SJSA1 (cell line): ENCODE data around the gene RELT. TPM values are rescaled to one million over a fixed set of nuclear protein-coding genes. Genes with fewer than 3 reads are reported as not detected.
"Not testable (repeated sequence)": the region's sequence is repeated elsewhere in the genome, so short reads cannot be mapped to it uniquely, and the experiment has no call there.

Source experiments
- DNase-seq, 2 experiments: peaks; one replicate each; pipeline ENCODE4 v3.0.0-alpha.2; 2015 to 2020; ENCODE audit warnings: low spot score in 2 of 2, low read depth in 1 of 2
- H3K27ac ChIP-seq: fragments of 250-450 bp; sonication (Bioruptor Pico); 2 replicates; pipeline ENCODE4 v1.5.1; 2020; ENCODE audit warnings: mild to moderate bottlenecking, moderate library complexity
- H3K27me3 ChIP-seq: fragments of 250-450 bp; sonication (Bioruptor Pico); replicated peaks from 2 replicates; pipeline ENCODE4 v1.5.1; 2020; ENCODE audit warnings: mild to moderate bottlenecking, moderate library complexity
- H3K36me3 ChIP-seq: fragments of 250-450 bp; sonication (Bioruptor Pico); 2 replicates; pipeline ENCODE4 v1.5.1; 2020; ENCODE audit warnings: mild to moderate bottlenecking
- H3K4me1 ChIP-seq: fragments of 250-450 bp; sonication (Bioruptor Pico); replicated peaks from 2 replicates; pipeline ENCODE4 v1.6.1; 2021; ENCODE audit warnings: mild to moderate bottlenecking
- H3K4me3 ChIP-seq: fragments of 250-450 bp; sonication (Bioruptor Pico); 2 replicates; pipeline ENCODE4 v1.5.1; 2020; ENCODE audit warnings: mild to moderate bottlenecking
- H3K9me3 ChIP-seq: fragments of 250-450 bp; sonication (Bioruptor Pico); replicated peaks from 2 replicates; pipeline ENCODE4 v1.5.1; 2020; ENCODE audit warnings: mild to moderate bottlenecking
- total RNA-seq: library from RNA; depleted of rRNA; stranded (reverse); fragments of >200 nt; shearing (Covaris generic); gene quantifications from 2 replicates; pipeline ENCODE4 v1.2.3, GENCODE V29; 2014

RELT gene
- total RNA-seq, 1 experiment from 2014 or later = 13.2 TPM

DNA sequence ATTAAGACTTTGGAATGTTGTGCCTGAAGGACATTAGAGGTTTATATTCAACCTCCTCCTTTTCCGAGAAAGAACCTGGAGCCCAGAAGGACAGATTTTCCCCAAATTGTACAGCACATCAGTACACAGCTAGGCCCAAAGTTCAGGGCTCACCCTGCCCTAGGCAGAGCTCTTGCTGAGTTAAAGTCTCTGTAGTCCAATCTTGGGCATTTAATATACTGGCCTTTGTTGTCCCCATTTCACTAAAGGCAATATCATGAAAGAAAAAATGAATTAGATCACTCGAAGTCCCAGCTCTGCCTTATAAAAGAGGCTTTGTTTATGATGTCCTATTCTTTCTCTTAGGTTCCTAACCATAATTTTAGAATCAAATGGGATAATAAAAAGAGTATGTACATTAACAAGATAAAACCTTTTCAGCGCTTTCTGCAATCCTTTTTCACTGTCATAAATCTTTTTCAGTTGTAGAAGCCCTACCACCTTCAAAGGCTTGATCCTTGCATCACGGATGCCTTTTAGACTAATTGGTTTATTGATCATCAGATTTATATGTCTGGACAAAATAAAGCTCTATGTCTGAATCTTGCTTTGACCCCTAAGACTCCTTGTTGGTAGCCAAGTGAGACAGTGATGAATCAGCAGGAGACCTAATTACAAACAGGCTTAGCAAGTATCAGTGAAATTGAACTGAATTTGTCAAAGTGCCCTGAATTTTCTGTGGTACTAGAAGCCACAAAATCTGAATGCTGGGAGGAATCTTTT lies 39.8 kb downstream of the RELT start:
- H3K27me3 ChIP-seq = no peaks in the 10 kb centered on the region
- no peaks in the 10 kb centered on the region for H3K9me3 ChIP-seq
- H3K36me3 ChIP-seq = 0 out of 2 replicates have a peak, but pooled peaks cover under 1% of the 10 kb centered on the region
- DNase-seq = no peak
- H3K4me1 ChIP-seq = peaks cover 11% of the 10 kb centered on the region
- no peak overlapping the region for H3K4me3 ChIP-seq
- H3K27ac ChIP-seq = no peak overlapping the region

DNA sequence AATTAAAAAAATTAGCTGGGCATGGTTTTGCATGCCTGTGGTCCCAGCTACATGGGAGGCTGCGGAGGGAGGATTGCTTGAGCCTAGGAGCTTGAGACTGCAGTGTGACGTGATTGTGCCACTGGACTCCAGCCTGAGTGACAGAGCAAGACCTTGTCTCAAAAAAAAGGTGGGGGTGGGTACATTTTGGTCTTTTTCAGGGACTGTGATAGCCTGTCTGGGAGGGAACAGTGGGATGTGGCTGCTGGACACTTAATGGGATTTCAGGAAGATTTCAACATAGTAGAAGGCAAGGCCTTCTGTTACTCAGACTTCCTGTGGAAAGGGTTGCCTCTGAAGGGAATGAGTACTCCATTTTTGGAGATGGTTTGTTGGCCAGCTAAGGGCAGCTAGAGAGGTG lies 40.6 kb downstream of the RELT start:
- H3K27ac ChIP-seq = no peak overlapping the region
- no peaks in the 10 kb centered on the region for H3K36me3 ChIP-seq
- no peak overlapping the region for H3K4me3 ChIP-seq
- H3K4me1 ChIP-seq = peaks cover 15% of the 10 kb centered on the region
- H3K9me3 ChIP-seq = no peaks in the 10 kb centered on the region
- no peak for DNase-seq
- H3K27me3 ChIP-seq = no peaks in the 10 kb centered on the region

DNA sequence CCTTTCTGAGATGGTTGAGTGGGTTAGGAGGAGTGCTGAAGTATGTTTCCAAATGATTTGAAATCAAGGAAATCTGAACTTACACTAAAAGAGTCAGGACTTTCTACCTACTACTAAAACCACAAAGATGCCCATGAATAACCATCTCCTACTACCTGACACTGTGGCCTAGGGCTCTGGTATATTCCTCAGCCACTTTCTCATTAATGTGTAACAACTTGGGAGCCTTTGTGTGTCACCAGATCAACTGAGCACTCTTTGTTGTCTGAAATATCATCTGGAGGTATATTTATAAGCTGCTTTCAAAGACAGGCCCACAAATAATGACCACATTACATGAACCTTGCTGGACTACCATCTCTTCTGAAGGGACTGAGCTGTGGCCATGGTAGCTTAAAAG lies 43.9 kb downstream of the RELT start:
- H3K27me3 ChIP-seq = no peaks in the 10 kb centered on the region
- H3K9me3 ChIP-seq = no peaks in the 10 kb centered on the region
- peaks cover 4% of the 10 kb centered on the region; the same call in 1 of the 2 replicates for H3K4me1 ChIP-seq
- no peak overlapping the region for H3K27ac ChIP-seq
- no peaks in the 10 kb centered on the region for H3K36me3 ChIP-seq
- H3K4me3 ChIP-seq = no peak overlapping the region
- no peak for DNase-seq

DNA sequence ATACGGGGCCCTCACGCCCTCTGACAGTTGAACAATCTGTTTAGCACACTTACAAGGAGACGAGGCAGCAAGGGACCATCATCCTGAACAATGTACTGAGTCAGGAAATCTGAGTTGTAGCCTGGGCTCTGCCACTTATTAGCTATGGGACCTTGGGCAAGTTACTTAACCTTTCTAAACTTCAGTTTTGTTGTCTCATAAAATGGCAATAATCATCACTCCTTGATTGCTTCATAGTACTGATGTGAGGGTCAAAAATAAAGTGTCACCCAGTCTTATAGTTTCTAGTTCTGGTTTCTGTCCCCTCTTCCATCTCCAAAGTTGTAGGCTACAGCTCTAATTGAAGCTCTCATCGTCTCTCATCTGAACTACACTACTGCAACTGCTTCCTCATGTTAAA lies 46.7 kb downstream of the RELT start:
- Histone ChIP-seq H3K4me1 (peaks cover 4% of the 10 kb centered on the region; the same call in 1 of the 2 replicates), H3K4me3 (no peak overlapping the region), H3K36me3 (no peaks in the 10 kb centered on the region), H3K27ac (no peak overlapping the region), H3K27me3 (no peaks in the 10 kb centered on the region), H3K9me3 (no peaks in the 10 kb centered on the region)
- DNase-seq = no peak

DNA sequence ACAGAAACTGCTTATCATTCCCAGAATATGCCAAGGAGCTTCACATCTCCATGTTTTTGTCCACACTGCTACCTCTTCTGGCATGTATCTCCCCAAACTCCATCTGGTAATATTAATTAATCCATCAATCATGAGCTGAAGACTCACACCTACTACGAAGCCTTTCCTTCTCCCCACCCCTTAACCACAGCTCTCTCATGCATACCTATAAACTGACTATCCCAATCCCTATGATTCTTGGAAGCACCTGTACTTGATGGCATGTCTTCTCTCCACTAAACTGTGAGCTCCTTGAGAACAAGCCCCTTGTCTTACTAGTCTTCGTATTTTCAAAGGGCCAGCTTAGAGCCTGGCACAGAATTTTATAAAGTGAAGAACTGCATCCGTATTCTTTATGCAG lies 47.3 kb downstream of the RELT start:
- H3K4me1 ChIP-seq = peaks cover 4% of the 10 kb centered on the region; the same call in 1 of the 2 replicates
- no peak overlapping the region for H3K4me3 ChIP-seq
- no peak for DNase-seq
- H3K36me3 ChIP-seq = no peaks in the 10 kb centered on the region
- no peaks in the 10 kb centered on the region for H3K27me3 ChIP-seq
- H3K27ac ChIP-seq = no peak overlapping the region
- no peaks in the 10 kb centered on the region for H3K9me3 ChIP-seq

DNA sequence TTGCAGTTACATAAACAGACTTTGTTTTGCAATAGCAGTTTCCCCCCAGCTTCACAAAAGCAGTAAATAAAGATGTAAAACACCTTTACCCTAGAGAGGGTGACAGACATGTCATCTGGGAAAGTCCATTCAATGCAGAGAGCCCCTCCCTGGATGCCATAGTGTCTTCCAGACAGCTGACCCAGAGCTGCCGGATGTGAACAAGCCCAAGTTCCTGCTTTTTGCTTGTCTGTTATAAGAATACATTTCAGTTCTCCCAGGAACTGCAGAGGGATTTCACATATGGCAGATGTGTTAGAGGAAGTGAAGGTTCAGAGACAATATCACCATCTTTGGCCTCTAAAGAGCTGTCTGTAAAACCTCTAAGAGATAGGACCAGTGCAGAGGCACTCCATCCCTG lies 48.9 kb downstream of the RELT start:
- Histone ChIP-seq H3K27me3 (no peaks in the 10 kb centered on the region), H3K4me3 (no peak overlapping the region), H3K9me3 (no peaks in the 10 kb centered on the region), H3K4me1 (peaks cover 4% of the 10 kb centered on the region; the same call in 1 of the 2 replicates), H3K27ac (no peak overlapping the region), H3K36me3 (no peaks in the 10 kb centered on the region)
- DNase-seq = no peak

DNA sequence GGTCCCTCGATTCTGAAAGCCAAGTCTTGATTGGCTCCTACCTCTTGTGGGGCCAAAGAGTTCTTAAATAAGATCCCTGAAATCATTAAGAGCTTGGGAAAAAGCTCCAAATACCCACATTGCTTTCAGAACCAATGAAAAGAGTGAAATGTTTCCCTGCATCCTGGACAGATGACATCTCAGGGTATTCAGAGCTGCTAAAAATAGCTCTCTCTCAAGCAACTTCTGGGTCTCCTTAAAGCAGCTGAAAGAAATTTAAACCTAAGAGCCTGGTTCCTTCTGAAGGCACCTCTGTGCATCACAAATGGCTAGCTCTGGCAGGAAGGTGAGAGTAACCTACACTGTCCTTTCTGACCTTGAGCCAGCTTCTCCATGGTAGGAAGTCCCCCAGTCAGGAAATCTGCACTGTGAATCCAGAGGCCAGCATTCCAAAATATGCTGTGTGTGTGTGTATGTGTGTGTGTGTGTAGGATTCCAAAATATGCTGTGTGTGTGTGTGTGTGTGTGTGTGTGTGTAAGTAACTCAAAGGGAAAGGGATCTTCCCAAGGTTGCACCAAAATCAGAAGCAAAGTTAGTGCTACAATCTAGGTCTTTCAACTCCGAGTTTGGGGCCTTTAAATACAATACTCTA lies 50.1 kb downstream of the RELT start:
- H3K27me3 ChIP-seq = no peaks in the 10 kb centered on the region

DNA sequence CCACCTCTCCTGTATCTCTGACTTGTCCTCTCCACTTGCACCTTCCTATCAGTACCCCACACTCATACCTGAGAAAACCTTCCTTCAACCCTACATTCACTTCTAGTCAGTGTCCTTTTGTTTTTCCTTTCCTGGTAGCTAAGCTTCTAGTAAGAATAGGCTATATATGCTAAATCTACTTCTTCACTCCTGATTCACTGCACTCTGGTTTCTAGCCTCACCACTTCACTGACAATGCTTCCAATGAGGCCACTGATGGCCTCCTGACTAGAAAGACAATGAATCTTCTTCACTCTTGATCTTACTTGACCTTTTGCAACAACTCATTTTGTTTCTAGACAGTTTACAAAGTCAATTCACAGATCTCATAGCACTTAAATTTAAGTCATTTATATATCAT lies 52.0 kb downstream of the RELT start:
- no peak overlapping the region for H3K27ac ChIP-seq
- no peaks in the 10 kb centered on the region for H3K4me1 ChIP-seq
- DNase-seq = no peak

More for the DNA sequence above, 50.1 kb downstream of the RELT start:
- no peak for DNase-seq
- Histone ChIP-seq H3K4me1 (peaks cover under 1% of the 10 kb centered on the region; the same call in 1 of the 2 replicates), H3K27ac (no peak overlapping the region), H3K9me3 (no peaks in the 10 kb centered on the region), H3K36me3 (no peaks in the 10 kb centered on the region), H3K4me3 (no peak overlapping the region)

DNA sequence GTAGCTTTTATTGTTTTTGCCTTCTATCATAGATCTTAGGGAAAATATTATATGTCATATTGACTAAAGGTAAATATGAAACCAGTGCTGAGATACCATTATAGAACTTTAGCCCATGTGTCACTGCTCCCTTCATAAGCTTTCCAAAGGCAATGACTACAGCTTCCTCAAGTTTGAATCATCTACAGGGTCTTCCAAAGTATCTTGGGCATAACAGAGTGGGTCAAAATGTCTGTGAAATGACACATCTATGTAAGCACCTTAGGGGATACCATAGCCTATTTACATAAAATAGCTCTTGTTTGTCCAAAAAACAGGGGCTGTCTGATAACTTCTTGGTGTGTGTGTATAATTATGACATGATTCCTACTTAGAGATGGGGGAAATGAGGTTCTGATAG lies 52.5 kb downstream of the RELT start:
- no peak for DNase-seq
- H3K4me3 ChIP-seq = no peak overlapping the region
- H3K27ac ChIP-seq = no peak overlapping the region
- H3K9me3 ChIP-seq = no peaks in the 10 kb centered on the region
- H3K36me3 ChIP-seq = no peaks in the 10 kb centered on the region
- no peaks in the 10 kb centered on the region for H3K27me3 ChIP-seq
- H3K4me1 ChIP-seq = no peaks in the 10 kb centered on the region

More for the DNA sequence above, 52.0 kb downstream of the RELT start:
- no peaks in the 10 kb centered on the region for H3K36me3 ChIP-seq
- no peaks in the 10 kb centered on the region for H3K9me3 ChIP-seq
- H3K27me3 ChIP-seq = no peaks in the 10 kb centered on the region
- no peak overlapping the region for H3K4me3 ChIP-seq

DNA sequence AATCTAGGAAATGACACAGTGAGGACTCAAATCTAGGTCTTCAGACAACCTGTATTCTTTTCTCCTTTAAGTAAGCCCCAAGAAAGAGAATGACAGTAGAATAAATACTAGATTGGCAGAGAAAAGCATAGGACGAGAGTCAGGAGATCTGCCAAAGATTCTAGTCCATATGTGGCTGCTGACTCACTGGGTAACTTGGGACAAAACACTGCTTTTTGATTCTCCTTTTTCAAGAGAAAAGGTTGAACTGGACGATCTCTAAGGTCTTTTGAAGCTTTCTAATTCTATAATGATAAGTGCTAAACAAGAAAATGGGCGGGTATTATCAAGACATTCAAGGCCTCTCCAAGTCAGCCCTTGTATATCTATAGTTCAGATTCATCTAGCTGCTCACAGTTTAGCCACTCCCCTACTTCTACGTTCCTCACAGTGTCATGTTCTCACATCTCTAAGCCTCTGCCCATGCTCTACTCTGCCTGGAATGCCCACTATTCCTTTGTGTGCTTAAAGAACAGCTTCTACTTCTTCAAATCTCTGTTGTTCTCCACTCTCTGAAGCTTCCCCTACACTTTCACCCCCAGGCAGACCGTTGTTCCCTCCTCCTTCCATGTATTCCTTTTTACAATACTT lies 53.0 kb downstream of the RELT start:
- Histone ChIP-seq H3K36me3 (no peaks in the 10 kb centered on the region), H3K9me3 (no peaks in the 10 kb centered on the region), H3K27me3 (no peaks in the 10 kb centered on the region), H3K4me3 (no peak overlapping the region), H3K4me1 (no peaks in the 10 kb centered on the region), H3K27ac (no peak overlapping the region)
- no peak for DNase-seq

DNA sequence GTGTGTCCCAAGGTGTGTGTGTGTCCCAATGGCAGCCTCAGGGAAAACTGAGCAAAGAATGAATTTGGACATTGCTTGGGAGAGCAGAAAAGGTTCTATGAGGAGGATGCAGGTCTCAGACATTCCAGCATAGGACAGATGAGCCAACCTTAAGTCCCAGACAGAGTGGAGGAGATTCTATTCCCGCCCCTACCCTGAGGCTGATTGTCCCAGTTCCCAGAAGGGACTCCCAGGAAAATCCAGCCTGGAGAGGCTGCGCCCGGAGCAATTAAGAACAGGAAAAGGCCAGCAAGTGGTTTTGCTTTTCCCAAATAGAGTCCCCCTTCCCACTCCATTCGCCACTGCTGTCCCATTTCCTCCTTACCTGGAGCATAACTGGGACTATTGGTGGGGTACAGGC lies 54.1 kb downstream of the RELT start:
- Histone ChIP-seq H3K4me3 (no peak overlapping the region), H3K9me3 (no peaks in the 10 kb centered on the region), H3K27ac (no peak overlapping the region), H3K36me3 (no peaks in the 10 kb centered on the region), H3K27me3 (no peaks in the 10 kb centered on the region), H3K4me1 (no peaks in the 10 kb centered on the region)
- no peak for DNase-seq

DNA sequence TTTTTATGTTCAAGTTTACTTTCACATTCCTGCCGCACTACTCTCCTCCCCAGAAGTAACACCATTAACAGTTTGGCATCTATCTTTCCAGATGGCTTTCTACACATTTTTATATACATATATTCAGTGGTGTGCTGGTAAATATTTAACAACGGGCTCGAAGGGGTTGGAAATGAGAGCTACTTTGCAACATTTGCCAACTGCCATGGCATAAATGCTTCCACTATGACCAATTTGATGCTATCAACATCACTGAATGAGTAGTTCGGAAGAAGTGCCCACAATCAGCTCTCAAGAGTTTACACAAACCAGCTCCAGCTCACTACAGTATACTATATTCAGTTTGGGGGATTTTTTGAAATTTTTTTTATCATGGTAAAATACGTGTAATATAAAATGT lies 55.2 kb downstream of the RELT start:
- Histone ChIP-seq H3K36me3 (no peaks in the 10 kb centered on the region), H3K9me3 (no peaks in the 10 kb centered on the region), H3K4me1 (no peaks in the 10 kb centered on the region), H3K27ac (no peak overlapping the region), H3K27me3 (no peaks in the 10 kb centered on the region), H3K4me3 (no peak overlapping the region)
- no peak for DNase-seq

DNA sequence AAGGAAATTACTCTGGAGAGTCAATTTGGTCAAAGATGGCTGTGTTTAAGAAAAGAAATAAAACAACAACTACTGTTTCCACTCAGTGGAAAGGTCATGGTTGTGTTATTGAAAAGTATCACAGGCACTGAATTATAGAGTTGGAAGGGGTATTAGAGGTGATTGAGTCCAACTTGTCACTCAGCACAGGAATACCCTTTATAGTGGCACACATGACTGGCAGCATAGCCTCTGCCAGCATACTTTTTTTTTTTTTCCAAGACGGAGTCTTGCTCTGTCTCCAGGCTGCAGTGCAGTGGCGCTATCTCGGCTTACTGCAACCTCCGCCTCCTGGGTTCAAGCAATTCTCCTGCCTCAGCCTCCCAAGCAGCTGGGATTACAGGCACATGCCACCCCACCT lies 60.7 kb downstream of the RELT start:
- not testable (repeated sequence) for H3K36me3 ChIP-seq, H3K27me3 ChIP-seq, DNase-seq, H3K4me3 ChIP-seq, H3K27ac ChIP-seq, H3K9me3 ChIP-seq
- H3K4me1 ChIP-seq = peaks cover 18% of the 10 kb centered on the region
